GM12874 (cell line): Measurements from ENCODE around the gene MTHFD1.

ENCODE experiments used
- TF ChIP-seq, protein P1 (sequence below): IDR thresholded peaks from 2 replicates; pipeline ENCODE4 v1.5.1; 2011; ENCODE audit warnings: low read depth, mild to moderate bottlenecking, control low read depth, low read length, moderate library complexity; ENCODE audit not compliant: insufficient read depth

The MTHFD1 gene

DNA sequence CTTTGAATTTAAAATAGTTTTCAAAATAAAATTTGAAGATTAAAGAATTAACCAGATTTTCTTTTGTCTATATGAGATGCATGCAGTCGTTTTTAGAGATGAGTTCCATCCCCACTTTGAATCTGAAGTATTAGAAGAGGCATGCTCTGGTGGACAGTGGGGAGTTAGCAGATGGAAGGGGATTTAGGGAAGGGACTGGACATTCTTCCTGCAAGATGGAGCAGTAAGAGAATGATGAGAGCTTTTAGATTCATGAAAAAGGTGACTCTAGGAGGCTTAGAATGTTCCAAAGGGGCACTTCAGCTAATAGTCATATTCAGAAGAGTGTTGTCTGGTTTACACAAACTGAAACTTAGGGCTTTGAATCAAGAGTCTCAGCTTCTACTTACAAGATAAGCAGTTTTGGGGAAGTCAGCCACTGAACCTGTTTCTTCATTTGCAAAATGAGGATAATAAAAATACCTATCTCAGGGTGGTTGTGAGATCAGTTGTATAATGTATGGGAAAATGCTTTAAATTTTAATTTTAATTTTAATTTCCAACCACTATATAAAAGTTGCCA, 120.1 kb downstream of the MTHFD1 start:
- TF ChIP-seq, protein P1, sequence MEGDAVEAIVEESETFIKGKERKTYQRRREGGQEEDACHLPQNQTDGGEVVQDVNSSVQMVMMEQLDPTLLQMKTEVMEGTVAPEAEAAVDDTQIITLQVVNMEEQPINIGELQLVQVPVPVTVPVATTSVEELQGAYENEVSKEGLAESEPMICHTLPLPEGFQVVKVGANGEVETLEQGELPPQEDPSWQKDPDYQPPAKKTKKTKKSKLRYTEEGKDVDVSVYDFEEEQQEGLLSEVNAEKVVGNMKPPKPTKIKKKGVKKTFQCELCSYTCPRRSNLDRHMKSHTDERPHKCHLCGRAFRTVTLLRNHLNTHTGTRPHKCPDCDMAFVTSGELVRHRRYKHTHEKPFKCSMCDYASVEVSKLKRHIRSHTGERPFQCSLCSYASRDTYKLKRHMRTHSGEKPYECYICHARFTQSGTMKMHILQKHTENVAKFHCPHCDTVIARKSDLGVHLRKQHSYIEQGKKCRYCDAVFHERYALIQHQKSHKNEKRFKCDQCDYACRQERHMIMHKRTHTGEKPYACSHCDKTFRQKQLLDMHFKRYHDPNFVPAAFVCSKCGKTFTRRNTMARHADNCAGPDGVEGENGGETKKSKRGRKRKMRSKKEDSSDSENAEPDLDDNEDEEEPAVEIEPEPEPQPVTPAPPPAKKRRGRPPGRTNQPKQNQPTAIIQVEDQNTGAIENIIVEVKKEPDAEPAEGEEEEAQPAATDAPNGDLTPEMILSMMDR, result no peak

DNA sequence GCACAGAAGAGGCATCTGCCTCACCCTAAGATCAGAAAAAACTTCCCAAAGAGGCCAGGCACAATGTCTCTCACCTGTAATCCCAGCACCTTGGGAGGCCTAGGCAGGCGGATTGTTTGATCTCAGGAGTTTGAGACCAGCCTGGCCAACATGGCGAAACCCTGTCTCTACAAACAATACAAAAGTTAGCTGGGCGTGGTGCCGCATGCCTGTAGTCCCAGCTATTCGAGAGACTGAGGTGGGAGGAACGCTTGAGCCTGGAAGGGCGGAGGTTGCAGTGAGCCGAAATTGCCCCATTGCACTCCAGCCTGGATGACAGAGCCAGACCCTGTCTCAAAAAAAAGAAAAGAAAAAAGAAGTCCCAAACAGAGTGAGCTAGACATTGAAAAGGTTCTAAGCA, 120.9 kb downstream of the MTHFD1 start:
- TF ChIP-seq, protein P1, result no peak
